ENCODE measurements around the gene NXPE2. TPM values are rescaled to one million over a fixed set of nuclear protein-coding genes. Genes with fewer than 3 reads are reported as not detected.

The NXPE2 gene
- total RNA-seq, 1 donor from 2014 or later: 0.05 TPM

- DNase-seq (ENCODE audit: low read depth): no peak
These were observed 66.9 kb downstream of the NXPE2 start for GRCh38 chr11:114745150-114745671.

- no peak for DNase-seq (ENCODE audit: low read depth)
These were observed 67.7 kb downstream of the NXPE2 start for GRCh38 chr11:114746013-114746412.

Other genes with a start within 250 kb of the NXPE2 start
- 166 and 170 TPM in 2 replicates for gene REXO2, start 239.1 kb upstream of the NXPE2 start, total RNA-seq
- gene NXPE1, start 118.6 kb upstream of the NXPE2 start, total RNA-seq: not detected in 2 replicates
- gene NXPE4, start 82.7 kb upstream of the NXPE2 start, total RNA-seq: not detected in 2 replicates

Measured in renal cortical epithelial cell (primary cell).